Natural killer cell (primary cell): ENCODE results near the gene TSPYL1. TPM values are rescaled to one million over a fixed set of nuclear protein-coding genes. Genes with fewer than 3 reads are reported as not detected.

Source experiments
- ATAC-seq, 3 donors: fragments of 150-1000 bp in 2 of 3; fragments of 200-7000 bp in 1 of 3; cut with Tn5 transposase; 1 replicate in 1 of 3; 2 replicates in 2 of 3; pipeline ENCODE4 v1.10.0; 2021; ENCODE audit warnings: mild to moderate bottlenecking in 2 of 3, moderate library complexity in 2 of 3
- DNase-seq, 2 donors: peaks; one replicate each; pipeline versions ENCODE4 v3.0.0 to v3.0.0-alpha.2; 2013 to 2021; ENCODE audit warnings: mixed read lengths in 1 of 2
- H3K27ac ChIP-seq: one replicate; pipeline ENCODE4 v1.5.1; 2013; ENCODE audit warnings: mild to moderate bottlenecking, low read length
- H3K27me3 ChIP-seq: one replicate; pipeline ENCODE4 v1.6.1; 2013; ENCODE audit warnings: low read length; ENCODE audit not compliant: control insufficient read depth, insufficient read depth
- H3K36me3 ChIP-seq: one replicate; pipeline ENCODE4 v1.6.1; 2013; ENCODE audit warnings: low read length; ENCODE audit not compliant: control insufficient read depth, insufficient read depth
- H3K4me1 ChIP-seq: one replicate; pipeline ENCODE4 v1.6.1; 2013; ENCODE audit warnings: low read length; ENCODE audit not compliant: control insufficient read depth, insufficient read depth
- H3K4me3 ChIP-seq: one replicate; pipeline ENCODE4 v1.5.1; 2013; ENCODE audit warnings: low read length
- H3K9me3 ChIP-seq: one replicate; pipeline ENCODE4 v1.6.1; 2013; ENCODE audit warnings: low read length; ENCODE audit not compliant: control insufficient read depth, insufficient read depth
- H3K27ac Mint-ChIP-seq, 2 donors: one replicate each; pipeline ENCODE4 v1.8.0; 2022; ENCODE audit warnings: mild to moderate bottlenecking in 2 of 2, mixed read lengths in 2 of 2, moderate library complexity in 1 of 2
- H3K27me3 Mint-ChIP-seq, 2 donors: one replicate each; pipeline ENCODE4 v1.8.0; 2022; ENCODE audit warnings: low read depth in 2 of 2, mixed read lengths in 2 of 2
- H3K36me3 Mint-ChIP-seq: one replicate; pipeline ENCODE4 v1.8.0; 2022; ENCODE audit warnings: mixed read lengths
- H3K4me1 Mint-ChIP-seq, 2 donors: one replicate each; pipeline ENCODE4 v1.8.0; 2022; ENCODE audit warnings: mixed read lengths in 2 of 2
- H3K4me3 Mint-ChIP-seq: one replicate; pipeline ENCODE4 v1.8.0; 2022; ENCODE audit warnings: mild to moderate bottlenecking, moderate library complexity, mixed read lengths
- H3K9me3 Mint-ChIP-seq, 2 donors: one replicate each; pipeline ENCODE4 v1.8.0; 2022; ENCODE audit warnings: mixed read lengths in 2 of 2
- WGBS: methylation state at CpG from one replicate; pipeline ENCODE4 v1.1.7; 2013; ENCODE audit warnings: missing lambda C conversion rate; ENCODE audit not compliant: insufficient coverage; 5-methylcytosine and 5-hydroxymethylcytosine counted together
- intact Hi-C: fragments of 100-400 bp; cut with micrococcal nuclease; formaldehyde crosslinking; loops from one replicate; pipeline ENCODE4 v1.14.2; 2022
- total RNA-seq, 4 donors: library from RNA; stranded (reverse); fragments of 120-200 nt in 1 of 4; gene quantifications; one replicate each; pipeline versions ENCODE4 v1.2.3 to v1.2.4, GENCODE V29; 2013 to 2022
- TF ChIP-seq, protein P1 (sequence below): fragments of 200-600 bp; IDR thresholded peaks from one replicate; pipeline ENCODE4 v1.8.0; 2022; ENCODE audit warnings: antibody characterized with exemption

Gene TSPYL1
- 100 to 1,000 TPM; 134 to 143 (median 142) TPM for total RNA-seq
- total RNA-seq (2013): 103 TPM

DNA sequence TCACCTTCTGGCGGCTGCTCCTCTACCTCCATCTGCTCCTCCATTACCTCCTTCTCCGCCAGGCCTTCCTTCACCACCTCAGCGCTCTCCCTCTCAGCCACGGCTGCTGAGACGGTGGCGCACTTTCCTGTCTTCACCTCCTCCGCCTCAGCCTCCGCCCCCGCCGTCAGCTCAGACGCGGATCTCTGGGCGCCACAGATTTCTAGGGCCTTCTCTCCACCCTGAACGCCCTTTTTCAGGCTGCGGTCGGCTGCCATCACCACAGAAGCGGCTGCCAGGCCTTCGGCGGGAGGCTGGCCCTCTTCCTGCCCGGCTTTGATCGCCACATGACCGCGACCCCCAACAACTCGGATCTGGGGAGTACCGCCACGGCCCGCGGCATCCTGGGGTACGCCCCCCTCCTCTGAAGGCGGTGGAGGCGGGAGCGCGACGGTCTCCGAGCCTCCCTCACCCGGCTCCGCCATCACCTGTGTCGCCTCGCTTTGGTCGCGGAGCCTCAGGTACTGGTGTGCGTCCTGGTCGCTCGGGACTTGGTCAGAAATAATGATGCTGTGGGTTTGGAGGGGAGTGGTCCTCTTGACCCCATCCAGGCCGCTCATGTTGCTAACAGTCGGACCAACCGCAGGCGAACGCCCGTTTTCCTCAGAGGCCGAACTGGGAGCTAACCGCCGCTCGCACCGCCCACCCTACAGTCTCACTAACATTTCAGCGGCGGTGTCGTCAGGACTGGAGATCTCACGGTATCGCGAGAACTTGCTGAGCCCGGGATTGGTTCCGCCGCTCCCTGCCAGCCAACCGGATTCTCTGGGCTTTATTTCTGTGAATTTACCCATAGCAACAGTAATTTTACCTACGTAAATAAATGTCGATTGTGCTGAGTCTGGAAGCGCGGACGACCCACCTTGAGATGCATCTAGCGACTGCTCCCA, at the start of gene TSPYL1:
Gene TSPYL1 (minus strand): TSS at position 699 of the 929 bp plus-strand sequence. CDS start 100 bp downstream, at position 599.
- ATAC-seq: peak; percentile 88 to 95 (median 89)
- Mint-ChIP-seq H3K4me1 (peaks cover 56 to 57% of the 10 kb centered on the region in 2 donors), H3K9me3 (no peaks in the 10 kb centered on the region), H3K4me3 (peak within 1 kb of the TSS; percentile 96), H3K27ac (peak within 1 kb of the TSS; percentile 98 to 100), H3K36me3 (no peaks in the 10 kb centered on the region), H3K27me3 (no peaks in the 10 kb centered on the region)
- peak within 1 kb of the TSS; percentile 92 for H3K4me3 ChIP-seq
- intact Hi-C loops: loop anchor here (1.0 to 5.0 kb wide), 4 partner anchors 25 to 389 kb away; partner anchors contain the start of genes RWDD1, TSPYL4 and ZUP1
- peak; percentile 91 to 98 for DNase-seq
- H3K36me3 ChIP-seq: peaks cover 16% of the 10 kb centered on the region
- peaks cover 26% of the 10 kb centered on the region for H3K4me1 ChIP-seq
- H3K27me3 ChIP-seq: no peaks in the 10 kb centered on the region
- H3K9me3 ChIP-seq: no peaks in the 10 kb centered on the region
- TF ChIP-seq, protein P1, sequence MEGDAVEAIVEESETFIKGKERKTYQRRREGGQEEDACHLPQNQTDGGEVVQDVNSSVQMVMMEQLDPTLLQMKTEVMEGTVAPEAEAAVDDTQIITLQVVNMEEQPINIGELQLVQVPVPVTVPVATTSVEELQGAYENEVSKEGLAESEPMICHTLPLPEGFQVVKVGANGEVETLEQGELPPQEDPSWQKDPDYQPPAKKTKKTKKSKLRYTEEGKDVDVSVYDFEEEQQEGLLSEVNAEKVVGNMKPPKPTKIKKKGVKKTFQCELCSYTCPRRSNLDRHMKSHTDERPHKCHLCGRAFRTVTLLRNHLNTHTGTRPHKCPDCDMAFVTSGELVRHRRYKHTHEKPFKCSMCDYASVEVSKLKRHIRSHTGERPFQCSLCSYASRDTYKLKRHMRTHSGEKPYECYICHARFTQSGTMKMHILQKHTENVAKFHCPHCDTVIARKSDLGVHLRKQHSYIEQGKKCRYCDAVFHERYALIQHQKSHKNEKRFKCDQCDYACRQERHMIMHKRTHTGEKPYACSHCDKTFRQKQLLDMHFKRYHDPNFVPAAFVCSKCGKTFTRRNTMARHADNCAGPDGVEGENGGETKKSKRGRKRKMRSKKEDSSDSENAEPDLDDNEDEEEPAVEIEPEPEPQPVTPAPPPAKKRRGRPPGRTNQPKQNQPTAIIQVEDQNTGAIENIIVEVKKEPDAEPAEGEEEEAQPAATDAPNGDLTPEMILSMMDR: no peak
- H3K27ac ChIP-seq: peak within 1 kb of the TSS; percentile 99
- WGBS: under 1% methylated on average over 71 of the region's 71 CpGs

DNA sequence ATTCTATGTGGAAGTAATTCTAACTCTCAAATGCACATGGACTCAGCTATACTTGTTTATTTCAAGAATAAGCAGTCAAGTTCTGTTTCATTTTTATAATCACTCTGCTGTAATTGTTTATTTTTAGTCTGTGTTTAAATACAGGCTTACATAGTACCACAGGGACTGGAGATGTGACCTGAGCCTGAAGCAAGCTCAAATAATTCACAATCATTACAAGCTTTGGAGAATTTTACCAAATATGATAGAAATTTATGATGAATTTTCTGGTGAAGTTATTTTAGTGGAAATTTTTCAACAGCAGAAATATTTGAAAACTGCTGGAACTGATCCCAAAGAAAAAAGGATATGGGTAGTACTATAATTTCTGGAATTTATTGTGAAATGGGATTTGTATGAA, 49.4 kb upstream of the TSPYL1 start:
- H3K27ac ChIP-seq: no peak overlapping the region
- no peak overlapping the region for H3K4me3 ChIP-seq
- ATAC-seq: no peak
- Mint-ChIP-seq H3K4me3 (no peak overlapping the region), H3K36me3 (no peaks in the 10 kb centered on the region), H3K4me1 (peaks cover 2 to 3% of the 10 kb centered on the region in 2 donors), H3K27me3 (no peaks in the 10 kb centered on the region), H3K27ac (no peak overlapping the region), H3K9me3 (no peaks in the 10 kb centered on the region)
- no peaks in the 10 kb centered on the region for H3K27me3 ChIP-seq
- no peaks in the 10 kb centered on the region for H3K4me1 ChIP-seq
- TF ChIP-seq, protein P1: no peak
- H3K9me3 ChIP-seq: no peaks in the 10 kb centered on the region
- H3K36me3 ChIP-seq: no peaks in the 10 kb centered on the region
- intact Hi-C loops: no loop called here
- no peak for DNase-seq

DNA sequence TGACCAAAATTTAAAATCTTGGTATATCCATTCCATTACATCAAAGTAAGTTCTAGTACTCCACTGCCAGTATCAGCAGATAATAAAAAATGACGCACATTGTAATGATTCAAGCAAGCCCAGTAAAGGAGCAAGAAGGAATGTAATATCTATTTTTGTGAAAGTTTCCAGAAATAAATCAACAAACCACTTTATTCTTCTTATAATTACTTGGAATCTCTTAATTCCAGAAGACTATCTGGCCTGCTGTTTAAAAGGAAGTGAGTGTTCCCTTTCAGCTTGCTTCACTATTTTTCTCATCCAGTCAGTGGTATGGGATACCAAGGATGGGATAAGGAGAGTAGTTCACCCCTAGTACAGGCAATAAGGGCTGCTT, 48.8 kb upstream of the TSPYL1 start:
- Mint-ChIP-seq H3K9me3 (no peaks in the 10 kb centered on the region), H3K36me3 (no peaks in the 10 kb centered on the region), H3K27ac (no peak overlapping the region), H3K27me3 (no peaks in the 10 kb centered on the region), H3K4me3 (no peak overlapping the region), H3K4me1 (no peaks in the 10 kb centered on the region)
- intact Hi-C loops: no loop called here
- Histone ChIP-seq H3K4me3 (no peak overlapping the region), H3K9me3 (no peaks in the 10 kb centered on the region), H3K27ac (no peak overlapping the region), H3K27me3 (no peaks in the 10 kb centered on the region), H3K4me1 (no peaks in the 10 kb centered on the region), H3K36me3 (no peaks in the 10 kb centered on the region)
- ATAC-seq (no peak), DNase-seq (no peak)
- TF ChIP-seq, protein P1: no peak
- WGBS: no CpG with 5 or more reads among the region's 1 CpG
